Lung (tissue), 12 donors: Measurements from ENCODE around the gene CD7. TPM values are rescaled to one million over a fixed set of nuclear protein-coding genes. Genes with fewer than 3 reads are reported as not detected.
"Not testable (repeated sequence)": the region's sequence is repeated elsewhere in the genome, so short reads cannot be mapped to it uniquely, and the experiment has no call there.

Source experiments
- ATAC-seq: fragments of 200-7000 bp; cut with Tn5 transposase; one replicate; pipeline ENCODE4 v1.9.1; 2020; ENCODE audit warnings: moderate number of reproducible peaks; ENCODE audit not compliant: insufficient read depth, low FRiP score
- DNase-seq, 3 donors: peaks; one replicate each; pipeline ENCODE4 v3.0.0-alpha.2; 2013 to 2017
- H3K27ac ChIP-seq, 2 donors: one replicate each; pipeline ENCODE4 v1.5.1; 2013; ENCODE audit warnings: mild to moderate bottlenecking in 2 of 2, moderate library complexity in 2 of 2, control low read depth in 1 of 2, inconsistent platforms in 1 of 2, low read depth in 1 of 2, low read length in 1 of 2
- H3K27me3 ChIP-seq, 3 donors: one replicate each; pipeline ENCODE4 v1.5.1; 2013; ENCODE audit warnings: low read length in 2 of 3; ENCODE audit not compliant: control insufficient read depth in 3 of 3, insufficient read depth in 3 of 3
- H3K36me3 ChIP-seq, 4 donors: one replicate each; pipeline ENCODE4 v1.5.1; 2013; ENCODE audit warnings: low read length in 4 of 4, mild to moderate bottlenecking in 1 of 4, moderate library complexity in 1 of 4; ENCODE audit not compliant: control insufficient read depth in 4 of 4, insufficient read depth in 4 of 4
- H3K4me1 ChIP-seq, 5 donors: one replicate each; pipeline ENCODE4 v1.5.1; 2013; ENCODE audit warnings: low read length in 5 of 5, mild to moderate bottlenecking in 2 of 5, moderate library complexity in 1 of 5; ENCODE audit not compliant: control insufficient read depth in 5 of 5, insufficient read depth in 5 of 5
- H3K4me3 ChIP-seq: one replicate; pipeline ENCODE4 v1.5.1; 2013; ENCODE audit warnings: mild to moderate bottlenecking, control low read depth, moderate library complexity
- H3K9ac ChIP-seq, 2 donors: one replicate each; pipeline ENCODE4 v1.5.1; 2013; ENCODE audit warnings: low read length in 2 of 2, control low read depth in 1 of 2; ENCODE audit not compliant: insufficient read depth in 1 of 2
- H3K9me3 ChIP-seq, 4 donors: one replicate each; pipeline ENCODE4 v1.5.1; 2013; ENCODE audit warnings: low read length in 3 of 4, mild to moderate bottlenecking in 1 of 4, moderate library complexity in 1 of 4; ENCODE audit not compliant: control insufficient read depth in 4 of 4, insufficient read depth in 3 of 4
- CTCF ChIP-seq: IDR thresholded peaks from 2 replicates; pipeline ENCODE4 v1.5.1; 2012; ENCODE audit warnings: mild to moderate bottlenecking; ENCODE audit errors: control extremely low read depth, extremely low read depth
- WGBS, 2 donors: extraction: QIAGEN DNeasy Blood & Tissue Kit; methylation state at CpG; one replicate each; pipeline ENCODE4 v1.1.7; 2013; 5-methylcytosine and 5-hydroxymethylcytosine counted together
- polyA plus RNA-seq, 2 donors: library from polyadenylated mRNA; stranded (reverse); fragments of 200-250 nt; gene quantifications; one replicate each; pipeline ENCODE4 v1.2.1, GENCODE V29; 2013
- total RNA-seq, 2 donors: library from RNA; depleted of rRNA in 1 of 2; stranded (reverse); fragments of >200 nt in 1 of 2; gene quantifications; one replicate each; pipeline ENCODE4 v1.2.1, GENCODE V29; 2014 to 2021
- donor health status: control.
- donor health status: control.
- donor health status: Bipolar disorder and iron deficiency.
- donor health status: healthy.
- donor health status: DM: yes; HTN: yes; CAD: no.

Gene CD7
- total and polyA plus RNA-seq, 4 donors, result 2.3 to 10.7 (median 6.1) TPM

GRCh38 chr17:82348866-82349265 is 31.5 kb upstream of the CD7 start:
- no peak for ATAC-seq
- H3K36me3 ChIP-seq, result no peaks in the 10 kb centered on the region

GRCh38 chr17:82348434-82348833 is 31.0 kb upstream of the CD7 start:
- 75 to 88% methylated on average over 9 of the region's 9 CpGs for WGBS, 2 donors
- H3K27me3 ChIP-seq, result peaks cover 0 to 4% (median 0%) of the 10 kb centered on the region in 3 donors
- DNase-seq (no peak), ATAC-seq (no peak)
- no peak overlapping the region for H3K27ac ChIP-seq
- H3K9ac ChIP-seq, result no peak overlapping the region
- no peaks in the 10 kb centered on the region for H3K9me3 ChIP-seq
- peaks cover 0 to 15% (median 4%) of the 10 kb centered on the region in 5 donors for H3K4me1 ChIP-seq
- no peak overlapping the region for H3K4me3 ChIP-seq
- TF ChIP-seq CTCF, result no peak
- H3K36me3 ChIP-seq, result no peaks in the 10 kb centered on the region

More at GRCh38 chr17:82348866-82349265, 31.5 kb upstream of the CD7 start:
- Histone ChIP-seq H3K9me3 (no peaks in the 10 kb centered on the region), H3K4me3 (no peak overlapping the region), H3K4me1 (peaks cover 0 to 15% (median 4%) of the 10 kb centered on the region in 5 donors), H3K27ac (no peak overlapping the region), H3K9ac (no peak overlapping the region), H3K27me3 (peaks cover 0 to 4% (median 0%) of the 10 kb centered on the region in 3 donors)
- DNase-seq, result no peak
- WGBS, 2 donors, result 70 to 83% methylated on average over 11 of the region's 11 CpGs
- TF ChIP-seq CTCF, result no peak

GRCh38 chr17:82347994-82348393 is 30.6 kb upstream of the CD7 start:
- not testable (repeated sequence) for ATAC-seq, H3K36me3 ChIP-seq, H3K27ac ChIP-seq, H3K9me3 ChIP-seq, DNase-seq, H3K9ac ChIP-seq, H3K27me3 ChIP-seq, H3K4me3 ChIP-seq
- H3K4me1 ChIP-seq, result peaks cover 0 to 15% (median 4%) of the 10 kb centered on the region in 5 donors
- WGBS, 2 donors, result 86 to 94% methylated on average over 11 of the region's 11 CpGs

GRCh38 chr17:82346342-82347300 is 29.2 kb upstream of the CD7 start:
- no peaks in the 10 kb centered on the region for H3K36me3 ChIP-seq
- no peak overlapping the region for H3K4me3 ChIP-seq
- no peak overlapping the region for H3K27ac ChIP-seq
- TF ChIP-seq CTCF, result no peak
- H3K9me3 ChIP-seq, result no peaks in the 10 kb centered on the region
- peaks cover 0 to 4% (median 0%) of the 10 kb centered on the region in 3 donors for H3K27me3 ChIP-seq
- no peak overlapping the region for H3K9ac ChIP-seq
- WGBS, 2 donors, result 40 to 52% methylated on average over 28 of the region's 28 CpGs
- ATAC-seq (no peak), DNase-seq (no peak)
- H3K4me1 ChIP-seq, result peaks cover 0 to 15% (median 4%) of the 10 kb centered on the region in 5 donors
